Osteocyte (in vitro differentiated cells): ENCODE measurements around the gene ADAMTSL1. TPM values are rescaled to one million over a fixed set of nuclear protein-coding genes. Genes with fewer than 3 reads are reported as not detected.

ENCODE experiments used
- DNase-seq: peaks from one replicate; pipeline ENCODE4 v3.0.0; 2021; ENCODE audit warnings: mixed read lengths; ENCODE audit not compliant: unreplicated experiment; ENCODE audit errors: extremely low spot score
- H3K27ac Mint-ChIP-seq: one replicate; pipeline ENCODE4 v1.8.0; 2021; ENCODE audit warnings: mild to moderate bottlenecking, mixed read lengths; ENCODE audit not compliant: unreplicated experiment
- H3K27me3 Mint-ChIP-seq: one replicate; pipeline ENCODE4 v1.8.0; 2021; ENCODE audit warnings: mixed read lengths; ENCODE audit not compliant: unreplicated experiment
- H3K36me3 Mint-ChIP-seq: one replicate; pipeline ENCODE4 v1.8.0; 2021; ENCODE audit warnings: mixed read lengths; ENCODE audit not compliant: unreplicated experiment
- H3K4me1 Mint-ChIP-seq: one replicate; pipeline ENCODE4 v1.8.0; 2021; ENCODE audit warnings: mixed read lengths; ENCODE audit not compliant: unreplicated experiment
- H3K4me3 Mint-ChIP-seq: one replicate; pipeline ENCODE4 v1.8.0; 2021; ENCODE audit warnings: mild to moderate bottlenecking, moderate library complexity, mixed read lengths; ENCODE audit not compliant: unreplicated experiment
- H3K9me3 Mint-ChIP-seq: one replicate; pipeline ENCODE4 v1.8.0; 2021; ENCODE audit warnings: mixed read lengths; ENCODE audit not compliant: unreplicated experiment
- total RNA-seq: library from RNA; stranded (reverse); gene quantifications from 2 replicates; pipeline ENCODE4 v1.2.1, GENCODE V29; 2021
- TF ChIP-seq, protein P1 (sequence below): fragments of 200-600 bp; sonication (generic); IDR thresholded peaks from 2 replicates; pipeline ENCODE4 v1.5.0; 2021; ENCODE audit warnings: antibody characterized with exemption, mild to moderate bottlenecking, moderate library complexity

Gene ADAMTSL1
- total RNA-seq, 1 donor from 2014 or later: 1.5 TPM

DNA sequence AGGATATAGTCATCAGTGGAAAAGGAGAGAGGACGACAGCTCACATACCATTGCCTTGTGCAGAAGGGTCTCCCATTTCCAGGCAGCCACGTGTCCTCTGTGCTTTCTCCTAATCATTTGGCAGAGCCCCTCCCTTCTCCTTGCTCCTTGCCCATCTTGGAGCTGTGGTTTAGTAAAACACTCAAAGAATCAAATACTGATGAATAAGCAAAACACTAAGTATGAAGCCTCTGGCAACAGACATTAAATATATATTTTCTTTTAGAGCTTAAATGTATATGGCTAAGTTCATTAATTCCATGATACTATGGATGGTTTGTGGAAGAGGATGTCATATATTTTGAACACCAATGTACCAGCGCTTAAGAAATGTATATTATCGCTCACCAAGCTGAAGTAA, 280.6 kb downstream of the ADAMTSL1 start:
- Mint-ChIP-seq H3K9me3 (no peaks in the 10 kb centered on the region), H3K27ac (no peak overlapping the region), H3K4me3 (no peak overlapping the region), H3K36me3 (no peaks in the 10 kb centered on the region), H3K27me3 (no peaks in the 10 kb centered on the region), H3K4me1 (no peaks in the 10 kb centered on the region)
- no peak for DNase-seq
- TF ChIP-seq, protein P1, sequence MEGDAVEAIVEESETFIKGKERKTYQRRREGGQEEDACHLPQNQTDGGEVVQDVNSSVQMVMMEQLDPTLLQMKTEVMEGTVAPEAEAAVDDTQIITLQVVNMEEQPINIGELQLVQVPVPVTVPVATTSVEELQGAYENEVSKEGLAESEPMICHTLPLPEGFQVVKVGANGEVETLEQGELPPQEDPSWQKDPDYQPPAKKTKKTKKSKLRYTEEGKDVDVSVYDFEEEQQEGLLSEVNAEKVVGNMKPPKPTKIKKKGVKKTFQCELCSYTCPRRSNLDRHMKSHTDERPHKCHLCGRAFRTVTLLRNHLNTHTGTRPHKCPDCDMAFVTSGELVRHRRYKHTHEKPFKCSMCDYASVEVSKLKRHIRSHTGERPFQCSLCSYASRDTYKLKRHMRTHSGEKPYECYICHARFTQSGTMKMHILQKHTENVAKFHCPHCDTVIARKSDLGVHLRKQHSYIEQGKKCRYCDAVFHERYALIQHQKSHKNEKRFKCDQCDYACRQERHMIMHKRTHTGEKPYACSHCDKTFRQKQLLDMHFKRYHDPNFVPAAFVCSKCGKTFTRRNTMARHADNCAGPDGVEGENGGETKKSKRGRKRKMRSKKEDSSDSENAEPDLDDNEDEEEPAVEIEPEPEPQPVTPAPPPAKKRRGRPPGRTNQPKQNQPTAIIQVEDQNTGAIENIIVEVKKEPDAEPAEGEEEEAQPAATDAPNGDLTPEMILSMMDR: no peak

DNA sequence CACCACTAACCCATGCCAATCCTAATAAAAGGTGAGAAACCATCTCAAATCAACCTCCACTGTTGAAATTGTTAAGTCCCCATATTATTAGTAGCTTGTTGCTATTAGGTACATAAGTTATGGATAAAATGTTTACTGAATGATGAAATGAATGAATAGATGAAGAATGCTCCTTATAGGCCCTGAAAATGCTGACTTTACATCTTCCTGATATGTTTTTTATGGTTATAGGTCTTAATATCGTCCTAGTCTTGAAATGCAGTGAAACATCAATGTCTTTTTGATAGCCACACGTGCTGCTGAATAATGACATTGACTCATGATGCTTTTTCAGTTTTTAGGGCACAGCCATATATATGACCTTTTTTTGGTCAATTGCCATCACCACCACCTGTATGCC, 281.3 kb downstream of the ADAMTSL1 start:
- no peaks in the 10 kb centered on the region for H3K36me3 Mint-ChIP-seq
- DNase-seq: no peak

DNA sequence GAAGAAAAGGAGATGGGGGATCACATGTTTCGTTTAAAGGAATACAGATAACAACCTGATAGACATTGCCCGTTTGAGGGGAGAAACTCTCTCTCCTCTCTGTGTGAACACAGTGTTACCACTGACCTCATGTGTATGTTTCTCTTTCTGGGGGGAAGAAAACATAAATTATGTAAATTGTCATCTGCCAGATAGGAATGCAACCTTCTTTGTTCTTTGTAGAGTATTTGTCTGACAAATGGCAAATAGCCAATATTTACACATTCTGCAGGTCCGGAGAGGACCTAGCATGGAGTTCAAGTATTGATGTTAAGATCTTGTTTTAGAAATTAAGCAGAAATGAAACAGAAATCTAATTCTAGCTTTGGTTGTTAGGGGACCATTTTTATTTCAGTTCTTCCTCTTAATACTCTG, 282.8 kb downstream of the ADAMTSL1 start:
- no peak for DNase-seq
- Mint-ChIP-seq H3K4me1 (no peaks in the 10 kb centered on the region), H3K36me3 (no peaks in the 10 kb centered on the region), H3K27ac (no peak overlapping the region), H3K4me3 (no peak overlapping the region), H3K9me3 (no peaks in the 10 kb centered on the region), H3K27me3 (no peaks in the 10 kb centered on the region)
- TF ChIP-seq, protein P1: no peak

More for the DNA sequence above, 281.3 kb downstream of the ADAMTSL1 start:
- no peaks in the 10 kb centered on the region for H3K4me1 Mint-ChIP-seq
- H3K27ac Mint-ChIP-seq: no peak overlapping the region
- no peak overlapping the region for H3K4me3 Mint-ChIP-seq
- H3K27me3 Mint-ChIP-seq: no peaks in the 10 kb centered on the region
- TF ChIP-seq, protein P1: no peak
- no peaks in the 10 kb centered on the region for H3K9me3 Mint-ChIP-seq

DNA sequence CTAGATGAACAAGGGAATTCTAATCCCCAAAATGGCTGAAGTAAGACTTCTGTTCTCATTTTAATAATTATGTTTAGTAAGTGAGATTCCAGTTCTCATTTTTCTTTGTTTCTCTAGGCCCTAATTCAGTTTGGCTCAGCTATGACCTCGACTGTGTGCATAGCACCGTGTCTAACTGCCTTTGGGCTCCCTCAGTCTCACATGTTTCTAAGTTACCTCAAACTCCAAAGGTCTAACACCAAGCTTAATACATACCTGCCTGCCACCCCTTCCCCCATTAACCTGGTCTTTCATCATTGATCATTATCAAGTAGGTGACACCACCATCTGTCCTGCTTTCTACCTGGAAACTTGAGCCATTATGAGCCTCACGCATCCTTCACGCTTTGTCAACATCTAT, 285.9 kb downstream of the ADAMTSL1 start:
- H3K4me3 Mint-ChIP-seq: no peak overlapping the region
- H3K4me1 Mint-ChIP-seq: peaks cover 7% of the 10 kb centered on the region
- TF ChIP-seq, protein P1: no peak
- DNase-seq: no peak
- H3K36me3 Mint-ChIP-seq: no peaks in the 10 kb centered on the region
- no peak overlapping the region for H3K27ac Mint-ChIP-seq
- no peaks in the 10 kb centered on the region for H3K9me3 Mint-ChIP-seq
- no peaks in the 10 kb centered on the region for H3K27me3 Mint-ChIP-seq

GRCh38 chr9:18761742-18762300, 287.9 kb downstream of the ADAMTSL1 start:
- TF ChIP-seq, protein P1: no peak
- Mint-ChIP-seq H3K4me3 (no peak overlapping the region), H3K4me1 (peaks cover 8% of the 10 kb centered on the region), H3K27me3 (no peaks in the 10 kb centered on the region), H3K27ac (no peak overlapping the region), H3K36me3 (no peaks in the 10 kb centered on the region), H3K9me3 (no peaks in the 10 kb centered on the region)
- DNase-seq: no peak
